Hepatocyte (in vitro differentiated cells): Measurements from ENCODE around the gene EEF2. TPM values are rescaled to one million over a fixed set of nuclear protein-coding genes. Genes with fewer than 3 reads are reported as not detected.
"Not testable (repeated sequence)": the region's sequence is repeated elsewhere in the genome, so short reads cannot be mapped to it uniquely, and the experiment has no call there.

Experiments used
- DNase-seq: peaks from one replicate; pipeline ENCODE4 v3.0.0-alpha.2; 2016; ENCODE audit warnings: low spot score
- H2AFZ ChIP-seq: fragments of 200-600 bp; sonication (generic); 2 replicates; pipeline ENCODE4 v1.6.0; 2016; ENCODE audit warnings: antibody characterized with exemption, mild to moderate bottlenecking
- H3K27ac ChIP-seq: fragments of 200-600 bp; sonication (generic); 2 replicates; pipeline ENCODE4 v1.5.1; 2016; ENCODE audit warnings: mild to moderate bottlenecking
- H3K27me3 ChIP-seq: fragments of 200-600 bp; sonication (generic); 2 replicates; pipeline ENCODE4 v1.6.1; 2016
- H3K36me3 ChIP-seq: fragments of 200-600 bp; sonication (generic); replicated peaks from 2 replicates; pipeline ENCODE4 v1.5.1; 2016; ENCODE audit warnings: low read depth; ENCODE audit not compliant: insufficient read depth
- H3K4me1 ChIP-seq: fragments of 200-600 bp; sonication (generic); 2 replicates; pipeline ENCODE4 v1.5.1; 2016; ENCODE audit warnings: mild to moderate bottlenecking, moderate library complexity; ENCODE audit not compliant: insufficient read depth
- H3K4me2 ChIP-seq: fragments of 200-600 bp; sonication (generic); 2 replicates; pipeline ENCODE4 v1.6.0; 2016
- H3K4me3 ChIP-seq: fragments of 200-600 bp; sonication (generic); 2 replicates; pipeline ENCODE4 v1.5.1; 2016; ENCODE audit warnings: mild to moderate bottlenecking
- H3K79me2 ChIP-seq: fragments of 200-600 bp; sonication (generic); 2 replicates; pipeline ENCODE4 v1.6.0; 2017; ENCODE audit warnings: mild to moderate bottlenecking
- H3K9me2 ChIP-seq: fragments of 200-600 bp; sonication (generic); replicated peaks from 2 replicates; pipeline ENCODE4 v1.6.0; 2017; ENCODE audit warnings: mild to moderate bottlenecking; ENCODE audit not compliant: insufficient read depth
- H3K9me3 ChIP-seq: fragments of 200-600 bp; sonication (generic); 2 replicates; pipeline ENCODE4 v1.5.1; 2016; ENCODE audit warnings: low read depth, mild to moderate bottlenecking
- H4K20me1 ChIP-seq: fragments of 200-600 bp; sonication (generic); 2 replicates; pipeline ENCODE4 v1.6.0; 2016; ENCODE audit warnings: mild to moderate bottlenecking; ENCODE audit not compliant: insufficient read depth, poor library complexity, severe bottlenecking
- EZH2 ChIP-seq: fragments of 200-600 bp; sonication (generic); IDR thresholded peaks from 2 replicates; pipeline ENCODE4 v1.6.1; 2016; ENCODE audit warnings: antibody characterized with exemption, mild to moderate bottlenecking, borderline replicate concordance
- EZH2phosphoT487 ChIP-seq: fragments of 200-600 bp; sonication (generic); IDR thresholded peaks from one replicate; pipeline ENCODE4 v1.6.1; 2018; ENCODE audit warnings: antibody characterized with exemption, mild to moderate bottlenecking, low read depth, moderate library complexity; ENCODE audit not compliant: unreplicated experiment, severe bottlenecking
- WGBS: methylation state at CpG from one replicate; pipeline ENCODE4 v1.1.6; 2016; ENCODE audit warnings: low lambda C conversion rate; ENCODE audit errors: missing lambda C conversion rate; 5-methylcytosine and 5-hydroxymethylcytosine counted together
- polyA plus RNA-seq: library from polyadenylated mRNA; unstranded; fragments of >200 nt; fragmentation: Nextera tagmentation; extraction: Ambion mirVana; gene quantifications from 2 replicates; pipeline ENCODE4 v1.2.1, GENCODE V29; 2016
- total RNA-seq: library from RNA; depleted of rRNA; stranded (reverse); fragments of >200 nt; gene quantifications from 2 replicates; pipeline ENCODE4 v1.2.3, GENCODE V29; 2014
- TF ChIP-seq, protein P1 (sequence below): fragments of 200-600 bp; sonication (generic); IDR thresholded peaks from 2 replicates; pipeline ENCODE4 v1.5.1; 2016; ENCODE audit warnings: antibody characterized with exemption, mild to moderate bottlenecking; ENCODE audit not compliant: poor library complexity

EEF2 gene
- total and polyA plus RNA-seq, 2 experiments from 2014 or later: 526 to 1,740 TPM

DNA sequence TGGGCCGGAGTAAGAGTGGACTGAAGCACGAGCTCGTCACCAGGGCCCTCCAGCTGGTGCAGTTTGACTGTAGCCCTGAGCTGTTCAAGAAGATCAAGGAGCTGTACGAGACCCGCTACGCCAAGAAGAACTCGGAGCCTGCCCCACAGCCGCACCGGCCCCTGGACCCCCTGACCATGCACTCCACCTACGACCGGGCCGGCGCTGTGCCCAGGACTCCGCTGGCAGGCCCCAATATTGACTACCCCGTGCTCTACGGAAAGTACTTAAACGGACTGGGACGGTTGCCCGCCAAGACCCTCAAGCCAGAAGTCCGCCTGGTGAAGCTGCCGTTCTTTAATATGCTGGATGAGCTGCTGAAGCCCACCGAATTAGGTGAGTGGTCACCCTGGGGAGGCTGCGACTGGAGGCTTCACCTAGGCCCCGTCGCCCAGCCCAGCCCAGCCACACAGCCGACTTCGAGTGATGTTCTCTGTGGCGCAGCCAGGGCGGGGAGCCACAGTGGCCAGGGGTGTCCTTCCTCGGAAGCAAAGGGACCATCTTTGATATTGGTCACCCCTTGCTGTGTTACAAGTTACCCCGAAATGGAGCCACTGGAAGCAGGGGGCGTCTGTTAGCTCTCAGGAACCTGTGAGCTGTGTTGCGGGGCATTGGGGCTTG, 27.8 kb upstream of the EEF2 start:
- Histone ChIP-seq H3K27ac (peak overlapping the region; percentile 49), H3K79me2 (peaks cover 95% of the 10 kb centered on the region), H3K9me3 (no peaks in the 10 kb centered on the region), H4K20me1 (peaks cover 84% of the 10 kb centered on the region), H3K4me2 (no peak overlapping the region), H3K4me3 (no peak overlapping the region), H3K27me3 (no peaks in the 10 kb centered on the region), H3K4me1 (peaks cover 37% of the 10 kb centered on the region), H2AFZ (no peak overlapping the region), H3K36me3 (no peaks in the 10 kb centered on the region), H3K9me2 (no peaks in the 10 kb centered on the region)
- 98% methylated on average over 33 of the region's 33 CpGs for WGBS
- DNase-seq: peak; percentile 4
- TF ChIP-seq EZH2phosphoT487 (no peak), EZH2 (no peak)
- TF ChIP-seq, protein P1, sequence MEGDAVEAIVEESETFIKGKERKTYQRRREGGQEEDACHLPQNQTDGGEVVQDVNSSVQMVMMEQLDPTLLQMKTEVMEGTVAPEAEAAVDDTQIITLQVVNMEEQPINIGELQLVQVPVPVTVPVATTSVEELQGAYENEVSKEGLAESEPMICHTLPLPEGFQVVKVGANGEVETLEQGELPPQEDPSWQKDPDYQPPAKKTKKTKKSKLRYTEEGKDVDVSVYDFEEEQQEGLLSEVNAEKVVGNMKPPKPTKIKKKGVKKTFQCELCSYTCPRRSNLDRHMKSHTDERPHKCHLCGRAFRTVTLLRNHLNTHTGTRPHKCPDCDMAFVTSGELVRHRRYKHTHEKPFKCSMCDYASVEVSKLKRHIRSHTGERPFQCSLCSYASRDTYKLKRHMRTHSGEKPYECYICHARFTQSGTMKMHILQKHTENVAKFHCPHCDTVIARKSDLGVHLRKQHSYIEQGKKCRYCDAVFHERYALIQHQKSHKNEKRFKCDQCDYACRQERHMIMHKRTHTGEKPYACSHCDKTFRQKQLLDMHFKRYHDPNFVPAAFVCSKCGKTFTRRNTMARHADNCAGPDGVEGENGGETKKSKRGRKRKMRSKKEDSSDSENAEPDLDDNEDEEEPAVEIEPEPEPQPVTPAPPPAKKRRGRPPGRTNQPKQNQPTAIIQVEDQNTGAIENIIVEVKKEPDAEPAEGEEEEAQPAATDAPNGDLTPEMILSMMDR: no peak

DNA sequence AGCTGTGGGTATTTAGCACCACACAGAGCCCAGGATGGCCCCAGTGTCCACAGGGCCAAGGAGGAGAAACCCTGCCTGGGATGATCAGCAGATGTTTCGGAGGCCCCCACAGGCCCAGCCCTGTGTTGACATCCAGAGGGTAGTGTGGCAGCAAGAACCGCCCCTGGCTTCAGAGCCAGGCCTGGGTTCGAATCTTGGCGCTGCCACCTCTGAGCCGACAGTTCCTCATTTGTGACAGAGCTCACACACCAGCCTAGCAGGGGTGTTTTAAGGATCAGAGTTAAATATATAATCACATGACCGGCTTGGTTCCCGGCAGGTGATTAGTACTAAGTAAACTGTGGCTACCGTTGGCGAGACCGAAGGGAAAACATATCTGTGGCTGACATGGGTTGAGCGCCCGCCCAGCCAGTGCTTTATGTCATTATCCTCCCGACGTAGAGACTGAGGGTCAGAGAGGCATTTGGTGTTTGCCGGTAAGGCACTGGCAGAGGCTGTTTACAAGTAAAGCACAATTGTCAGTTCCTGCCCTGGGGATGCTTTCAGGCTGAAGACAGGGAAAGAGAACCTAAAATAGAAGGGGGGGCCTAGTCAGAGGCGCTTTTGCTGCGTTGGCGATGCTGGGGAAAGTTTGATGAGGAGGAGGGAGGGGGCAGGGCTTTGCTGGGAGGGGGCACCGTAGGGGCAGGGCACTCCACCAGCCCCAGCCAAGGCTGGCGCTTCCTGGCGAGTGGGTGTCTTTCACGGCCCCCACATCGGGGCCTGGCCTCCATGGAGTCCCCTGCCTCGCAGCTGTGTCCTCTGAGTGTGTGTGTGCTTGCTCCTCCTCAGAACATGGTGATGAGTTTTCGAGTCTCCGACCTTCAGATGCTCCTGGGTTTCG, 27.1 kb upstream of the EEF2 start:
- WGBS: 83% methylated on average over 27 of the region's 27 CpGs
- Histone ChIP-seq H3K27me3 (no peaks in the 10 kb centered on the region), H3K9me3 (no peaks in the 10 kb centered on the region), H4K20me1 (peaks cover 82% of the 10 kb centered on the region), H3K79me2 (peaks cover 92% of the 10 kb centered on the region), H3K36me3 (no peaks in the 10 kb centered on the region), H3K4me1 (peaks cover 37% of the 10 kb centered on the region), H3K4me3 (no peak overlapping the region), H3K4me2 (peak overlapping the region; percentile 50), H2AFZ (no peak overlapping the region), H3K9me2 (no peaks in the 10 kb centered on the region), H3K27ac (peak overlapping the region; percentile 49)
- peak; percentile 70 for DNase-seq
- TF ChIP-seq EZH2phosphoT487 (no peak), EZH2 (no peak)
- TF ChIP-seq, protein P1: no peak

DNA sequence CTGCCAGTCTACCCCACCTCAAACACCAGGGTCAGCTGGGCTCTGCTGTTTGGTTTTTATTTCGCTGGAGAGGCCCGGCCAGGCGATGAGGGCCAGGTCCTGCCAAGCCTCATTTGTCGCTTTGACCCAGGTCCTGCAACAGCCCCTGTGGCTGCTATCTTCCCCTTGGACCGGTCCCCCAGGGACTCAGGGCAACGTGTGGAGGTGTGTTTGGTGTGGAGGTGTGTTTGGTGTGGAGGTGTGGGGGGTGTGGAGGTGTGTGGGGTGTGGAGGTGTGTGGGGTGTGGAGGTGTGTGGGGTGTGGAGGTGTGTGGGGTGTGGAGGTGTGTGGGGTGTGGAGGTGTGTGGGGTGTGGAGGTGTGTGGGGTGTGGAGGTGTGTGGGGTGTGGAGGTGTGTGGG, 26.2 kb upstream of the EEF2 start:
- DNase-seq, H3K27me3 ChIP-seq, H3K9me2 ChIP-seq, H3K9me3 ChIP-seq, H3K27ac ChIP-seq, H3K36me3 ChIP-seq, H3K4me3 ChIP-seq, H2AFZ ChIP-seq: not testable (repeated sequence)
- H3K4me1 ChIP-seq: peaks cover 40% of the 10 kb centered on the region
- H3K79me2 ChIP-seq: peaks cover 88% of the 10 kb centered on the region
- 82% methylated on average over 6 of the region's 6 CpGs for WGBS
- H3K4me2 ChIP-seq: peak overlapping the region; percentile 98
- H4K20me1 ChIP-seq: peaks cover 76% of the 10 kb centered on the region

DNA sequence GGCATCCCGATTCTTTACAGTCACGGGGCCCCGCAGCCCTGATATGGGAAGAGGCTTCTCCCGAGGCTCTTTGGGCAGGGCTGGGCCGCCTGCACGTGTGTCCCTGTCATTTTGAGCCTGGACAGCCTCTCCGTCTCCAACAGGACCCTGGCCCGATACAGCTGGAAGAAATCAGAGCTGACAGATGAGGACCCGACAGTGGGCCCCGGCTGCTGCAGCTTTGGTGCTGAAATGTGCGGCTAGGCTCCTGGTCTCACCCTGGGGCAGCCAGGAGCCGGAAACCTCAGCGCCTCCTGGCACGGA, 25.5 kb upstream of the EEF2 start:
- WGBS: 57% methylated on average over 14 of the region's 14 CpGs
- peaks cover 69% of the 10 kb centered on the region for H4K20me1 ChIP-seq
- no peak overlapping the region for H3K27ac ChIP-seq

More for the DNA sequence above, 25.5 kb upstream of the EEF2 start:
- Histone ChIP-seq H3K9me3 (no peaks in the 10 kb centered on the region), H2AFZ (no peak overlapping the region), H3K79me2 (peaks cover 85% of the 10 kb centered on the region), H3K36me3 (no peaks in the 10 kb centered on the region), H3K27me3 (no peaks in the 10 kb centered on the region), H3K4me2 (peak overlapping the region; percentile 98), H3K4me1 (peaks cover 37% of the 10 kb centered on the region), H3K9me2 (no peaks in the 10 kb centered on the region), H3K4me3 (no peak overlapping the region)
- TF ChIP-seq EZH2 (no peak), EZH2phosphoT487 (no peak)
- TF ChIP-seq, protein P1: no peak
- DNase-seq: peak; percentile 7
